Activated T-helper 1 cell treated with anti-CD3 and anti-CD28 coated beads, Interleukin-12 subunit alpha, Interleukin-12 subunit beta, Interleukin-2, Interleukin-4 antibody, amounts not matched to agents 30 ng/mL and 10 ng/mL and 1 ng/mL, durations not matched to agents 14 hours and 24 hours and 36 hours (primary cell): Measurements from ENCODE around the gene NEGR1. TPM values are rescaled to one million over a fixed set of nuclear protein-coding genes. Genes with fewer than 3 reads are reported as not detected.

ENCODE experiments used
- DNase-seq: peaks from one replicate; pipeline ENCODE4 v3.0.0; 2021; ENCODE audit warnings: low spot score
- H3K27ac Mint-ChIP-seq: one replicate; pipeline ENCODE4 v1.8.0; 2021; ENCODE audit warnings: mild to moderate bottlenecking, mixed read lengths
- H3K27me3 Mint-ChIP-seq: one replicate; pipeline ENCODE4 v1.8.0; 2022; ENCODE audit warnings: mild to moderate bottlenecking, moderate library complexity, mixed read lengths; ENCODE audit not compliant: insufficient read depth
- H3K36me3 Mint-ChIP-seq: one replicate; pipeline ENCODE4 v1.8.0; 2021; ENCODE audit warnings: low read depth, mixed read lengths
- H3K4me1 Mint-ChIP-seq: one replicate; pipeline ENCODE4 v1.8.0; 2021; ENCODE audit warnings: low read depth, mixed read lengths
- H3K4me3 Mint-ChIP-seq: one replicate; pipeline ENCODE4 v1.8.0; 2021; ENCODE audit warnings: mild to moderate bottlenecking, moderate library complexity, mixed read lengths
- H3K9me3 Mint-ChIP-seq: one replicate; pipeline ENCODE4 v1.8.0; 2021; ENCODE audit warnings: mixed read lengths
- intact Hi-C: fragments of 100-400 bp; cut with micrococcal nuclease; formaldehyde crosslinking; loops from one replicate; pipeline ENCODE4 v1.15.1; 2024
- total RNA-seq: library from RNA; stranded (reverse); gene quantifications from 2 replicates; pipeline ENCODE4 v1.2.3, GENCODE V29; 2022

NEGR1 gene
- total RNA-seq, 1 donor from 2014 or later = not detected

DNA sequence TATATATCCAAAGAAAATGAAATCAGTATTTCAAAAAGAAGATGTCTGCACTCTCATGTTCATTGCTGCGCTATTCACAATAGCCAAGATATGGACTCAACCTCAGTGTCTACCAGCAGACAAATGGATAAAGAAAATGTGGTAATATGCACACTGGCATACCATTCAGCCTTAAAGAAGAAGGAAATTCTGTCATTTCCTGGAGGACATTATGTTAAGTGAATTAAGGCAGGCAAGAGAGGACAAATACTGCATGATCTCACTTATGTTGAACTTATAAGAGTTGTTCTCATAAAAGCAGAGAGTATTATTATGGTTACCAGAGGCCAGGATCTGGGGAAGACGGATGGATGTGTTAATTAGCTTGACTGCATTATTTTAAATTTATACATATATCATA, 115.9 kb downstream of the NEGR1 start:
- H3K4me1 Mint-ChIP-seq = no peaks in the 10 kb centered on the region
- H3K4me3 Mint-ChIP-seq = no peak overlapping the region
- H3K36me3 Mint-ChIP-seq = no peaks in the 10 kb centered on the region
- H3K27me3 Mint-ChIP-seq = no peaks in the 10 kb centered on the region
- intact Hi-C loops = no loop called here
- DNase-seq = no peak
- no peak overlapping the region for H3K27ac Mint-ChIP-seq
- no peaks in the 10 kb centered on the region for H3K9me3 Mint-ChIP-seq

GRCh38 chr1:72150508-72150907, 131.8 kb downstream of the NEGR1 start:
- no peak for DNase-seq
- H3K9me3 Mint-ChIP-seq = no peaks in the 10 kb centered on the region
- intact Hi-C loops = no loop called here
- no peaks in the 10 kb centered on the region for H3K27me3 Mint-ChIP-seq
- no peak overlapping the region for H3K27ac Mint-ChIP-seq
- no peaks in the 10 kb centered on the region for H3K4me1 Mint-ChIP-seq
- no peak overlapping the region for H3K4me3 Mint-ChIP-seq
- H3K36me3 Mint-ChIP-seq = no peaks in the 10 kb centered on the region

- Mint-ChIP-seq H3K36me3 (no peaks in the 10 kb centered on the region), H3K4me3 (no peak overlapping the region), H3K4me1 (no peaks in the 10 kb centered on the region), H3K9me3 (no peaks in the 10 kb centered on the region), H3K27ac (no peak overlapping the region), H3K27me3 (no peaks in the 10 kb centered on the region)
- no peak for DNase-seq
- intact Hi-C loops = no loop called here
Measured at GRCh38 chr1:72141875-72142274, 140.5 kb downstream of the NEGR1 start.

DNA sequence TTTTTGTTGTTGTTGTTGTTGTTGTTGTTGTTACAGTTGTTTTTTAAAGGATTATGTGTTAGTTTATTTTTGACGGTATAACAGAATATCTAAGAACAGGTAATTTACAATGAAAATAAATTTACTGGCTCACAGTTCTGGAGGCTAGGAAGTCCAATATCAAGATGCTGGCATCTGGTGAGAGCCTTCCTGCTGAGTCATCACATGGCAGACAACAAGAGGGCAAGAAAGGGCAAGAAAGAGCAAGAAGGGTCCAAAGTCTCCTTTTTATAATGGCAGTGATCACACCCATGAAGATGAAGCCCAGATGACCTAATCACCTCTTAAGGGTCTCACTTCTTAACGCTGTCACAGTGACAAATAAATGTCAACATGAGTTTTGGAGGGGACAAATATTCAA, 142.1 kb downstream of the NEGR1 start:
- intact Hi-C loops = no loop called here
- no peaks in the 10 kb centered on the region for H3K36me3 Mint-ChIP-seq
- H3K27ac Mint-ChIP-seq = no peak overlapping the region
- no peaks in the 10 kb centered on the region for H3K4me1 Mint-ChIP-seq
- no peaks in the 10 kb centered on the region for H3K27me3 Mint-ChIP-seq
- no peak for DNase-seq
- no peaks in the 10 kb centered on the region for H3K9me3 Mint-ChIP-seq
- H3K4me3 Mint-ChIP-seq = no peak overlapping the region

- Mint-ChIP-seq H3K27ac (no peak overlapping the region), H3K36me3 (no peaks in the 10 kb centered on the region), H3K27me3 (no peaks in the 10 kb centered on the region), H3K9me3 (no peaks in the 10 kb centered on the region), H3K4me1 (no peaks in the 10 kb centered on the region), H3K4me3 (no peak overlapping the region)
- intact Hi-C loops = no loop called here
- no peak for DNase-seq
Measured at GRCh38 chr1:72137656-72138055, 144.7 kb downstream of the NEGR1 start.

GRCh38 chr1:72129869-72130268, 152.5 kb downstream of the NEGR1 start:
- H3K9me3 Mint-ChIP-seq = no peaks in the 10 kb centered on the region
- no peaks in the 10 kb centered on the region for H3K4me1 Mint-ChIP-seq
- H3K27ac Mint-ChIP-seq = no peak overlapping the region
- intact Hi-C loops = no loop called here
- H3K4me3 Mint-ChIP-seq = no peak overlapping the region
- no peaks in the 10 kb centered on the region for H3K27me3 Mint-ChIP-seq
- no peak for DNase-seq
- no peaks in the 10 kb centered on the region for H3K36me3 Mint-ChIP-seq

DNA sequence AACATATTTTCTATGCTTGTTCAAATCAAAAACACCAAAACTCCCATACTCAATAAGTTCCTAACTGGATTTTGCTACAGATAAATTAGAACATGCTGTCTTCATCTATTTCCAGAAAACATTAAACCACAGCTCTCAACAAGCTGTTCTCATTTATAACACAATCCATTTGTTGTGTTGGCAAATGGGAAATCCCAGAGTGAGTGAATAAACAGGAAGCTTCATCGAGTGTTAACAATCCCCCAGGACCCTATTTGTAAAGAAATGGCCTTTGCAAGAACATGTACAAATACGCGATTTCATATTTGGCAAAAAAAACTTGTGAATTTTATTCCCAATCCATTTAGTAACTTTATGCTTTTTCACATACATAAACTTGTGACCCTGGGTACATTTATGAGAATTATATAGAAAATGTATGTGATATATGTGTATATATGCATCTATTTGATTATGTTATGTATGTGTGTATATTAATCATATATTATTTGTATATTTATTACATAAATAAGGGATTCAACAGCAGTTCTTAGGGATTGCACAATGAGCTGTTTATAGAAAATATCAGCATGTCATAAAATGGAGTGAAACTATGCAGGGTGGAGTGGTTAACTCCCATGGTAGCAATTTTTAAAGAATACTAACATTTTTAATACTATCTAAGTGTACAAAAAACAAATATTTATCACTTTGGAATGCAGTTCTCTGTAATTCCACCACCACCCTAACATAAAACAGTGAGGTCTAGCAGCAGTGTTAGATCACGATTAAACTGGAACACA, 160.0 kb downstream of the NEGR1 start:
- Mint-ChIP-seq H3K4me3 (no peak overlapping the region), H3K9me3 (no peaks in the 10 kb centered on the region), H3K4me1 (no peaks in the 10 kb centered on the region), H3K36me3 (no peaks in the 10 kb centered on the region), H3K27me3 (no peaks in the 10 kb centered on the region), H3K27ac (no peak overlapping the region)
- intact Hi-C loops = no loop called here
- no peak for DNase-seq

- no peak overlapping the region for H3K4me3 Mint-ChIP-seq
- H3K36me3 Mint-ChIP-seq = no peaks in the 10 kb centered on the region
- DNase-seq = no peak
- H3K27me3 Mint-ChIP-seq = no peaks in the 10 kb centered on the region
- H3K27ac Mint-ChIP-seq = no peak overlapping the region
- H3K4me1 Mint-ChIP-seq = no peaks in the 10 kb centered on the region
- intact Hi-C loops = no loop called here
- H3K9me3 Mint-ChIP-seq = no peaks in the 10 kb centered on the region
Measured at GRCh38 chr1:72119491-72119890, 162.8 kb downstream of the NEGR1 start.

DNA sequence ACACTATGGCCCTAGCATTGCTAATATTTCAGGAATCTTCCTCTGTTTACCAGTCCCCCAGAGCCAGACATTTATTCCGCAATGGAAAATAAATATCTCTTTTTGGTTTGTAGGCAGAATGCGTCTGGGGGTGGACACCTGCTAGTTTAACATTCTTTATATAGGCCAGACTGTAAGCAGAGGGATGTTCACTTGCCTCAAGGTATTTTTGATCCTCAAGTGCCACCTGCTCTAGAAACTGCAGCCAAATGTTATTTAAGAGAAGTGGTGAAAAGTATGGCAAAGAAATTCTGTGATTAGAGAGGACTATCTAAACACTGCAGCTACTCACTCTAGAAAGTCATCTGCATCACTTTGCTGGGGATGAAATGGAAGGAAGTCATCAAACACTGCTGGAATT, 164.7 kb downstream of the NEGR1 start:
- no peak for DNase-seq
- Mint-ChIP-seq H3K9me3 (no peaks in the 10 kb centered on the region), H3K27me3 (no peaks in the 10 kb centered on the region), H3K4me3 (no peak overlapping the region), H3K27ac (no peak overlapping the region), H3K36me3 (no peaks in the 10 kb centered on the region), H3K4me1 (no peaks in the 10 kb centered on the region)
- intact Hi-C loops = no loop called here

GRCh38 chr1:72115290-72115689, 167.0 kb downstream of the NEGR1 start:
- intact Hi-C loops = no loop called here
- DNase-seq = no peak
- Mint-ChIP-seq H3K4me3 (no peak overlapping the region), H3K9me3 (no peaks in the 10 kb centered on the region), H3K27ac (no peak overlapping the region), H3K4me1 (no peaks in the 10 kb centered on the region), H3K36me3 (no peaks in the 10 kb centered on the region), H3K27me3 (no peaks in the 10 kb centered on the region)

GRCh38 chr1:72111662-72112061, 170.7 kb downstream of the NEGR1 start:
- DNase-seq = no peak
- intact Hi-C loops = no loop called here

DNA sequence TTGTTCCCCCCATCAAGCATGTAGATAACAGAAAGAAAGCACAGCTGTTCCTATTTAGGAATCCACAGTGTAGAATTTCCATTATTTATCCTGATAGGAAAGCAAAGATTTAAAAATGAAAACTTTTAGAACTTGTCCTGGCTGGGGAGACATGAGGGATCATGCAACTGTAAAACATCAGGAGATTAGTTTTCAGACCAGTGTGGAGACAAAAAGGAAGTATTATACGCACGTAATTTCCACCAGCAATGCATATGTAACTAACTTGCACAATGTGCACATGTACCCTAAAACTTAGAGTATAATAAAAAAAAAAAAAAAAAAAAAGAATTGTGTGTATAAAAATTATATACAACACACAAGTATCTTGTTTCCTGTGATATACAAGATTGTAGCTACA, 172.4 kb downstream of the NEGR1 start:
- no peak for DNase-seq
- Mint-ChIP-seq H3K27ac (no peak overlapping the region), H3K36me3 (no peaks in the 10 kb centered on the region), H3K4me3 (no peak overlapping the region), H3K4me1 (no peaks in the 10 kb centered on the region), H3K9me3 (no peaks in the 10 kb centered on the region), H3K27me3 (no peaks in the 10 kb centered on the region)
- intact Hi-C loops = no loop called here

More at GRCh38 chr1:72111662-72112061, 170.7 kb downstream of the NEGR1 start:
- no peak overlapping the region for H3K27ac Mint-ChIP-seq
- no peaks in the 10 kb centered on the region for H3K36me3 Mint-ChIP-seq
- H3K4me3 Mint-ChIP-seq = no peak overlapping the region
- no peaks in the 10 kb centered on the region for H3K9me3 Mint-ChIP-seq
- H3K27me3 Mint-ChIP-seq = no peaks in the 10 kb centered on the region
- H3K4me1 Mint-ChIP-seq = no peaks in the 10 kb centered on the region

- no peak overlapping the region for H3K27ac Mint-ChIP-seq
- no peak overlapping the region for H3K4me3 Mint-ChIP-seq
- no peaks in the 10 kb centered on the region for H3K4me1 Mint-ChIP-seq
- intact Hi-C loops = no loop called here
- H3K36me3 Mint-ChIP-seq = no peaks in the 10 kb centered on the region
- H3K27me3 Mint-ChIP-seq = no peaks in the 10 kb centered on the region
- H3K9me3 Mint-ChIP-seq = no peaks in the 10 kb centered on the region
- DNase-seq = no peak
Measured at GRCh38 chr1:72105201-72105600, 177.1 kb downstream of the NEGR1 start.
